ENCODE results near the gene CGB3. TPM values are rescaled to one million over a fixed set of nuclear protein-coding genes. Genes with fewer than 3 reads are reported as not detected.

The CGB3 gene
- total and polyA plus RNA-seq, 2 donors: 0.14 to 0.37 TPM

DNA sequence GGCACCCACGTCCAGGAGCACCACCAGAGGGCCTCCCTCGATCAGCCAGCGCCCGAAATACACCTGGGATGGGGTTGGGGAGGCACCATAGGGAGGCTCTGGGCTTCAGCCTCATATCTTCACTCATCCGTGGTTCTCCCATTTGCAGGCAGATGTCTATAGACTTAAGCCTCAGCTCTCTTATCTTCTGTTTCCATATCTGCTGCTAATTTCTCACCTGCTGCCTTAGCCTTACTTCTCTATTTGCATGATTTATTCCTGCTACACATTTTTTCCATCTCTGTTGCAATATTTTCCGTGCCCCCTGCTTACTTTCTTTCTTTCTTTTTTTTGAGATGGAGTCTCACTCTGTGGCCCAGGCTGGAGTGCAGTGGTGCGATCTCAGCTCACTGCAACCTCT, 36.8 kb downstream of the CGB3 start:
- no peak for DNase-seq (ENCODE audit: low read depth in 6 of 9, low spot score in 9 of 9)
- Histone ChIP-seq H3K27me3 (ENCODE audit: control insufficient read depth in 2 of 2, insufficient read depth in 1 of 2, low read length in 1 of 2) (no peaks in the 10 kb centered on the region), H3K4me3 (ENCODE audit: low read length in 2 of 2) (no peak overlapping the region), H3K4me1 (ENCODE audit: control insufficient read depth in 2 of 2, insufficient read depth in 2 of 2, low read length in 2 of 2) (peaks cover 8 to 13% of the 10 kb centered on the region in 2 donors), H3K9me3 (ENCODE audit: control insufficient read depth in 2 of 2, insufficient read depth in 1 of 2, low read length in 1 of 2) (no peaks in the 10 kb centered on the region), H3K36me3 (ENCODE audit: control insufficient read depth in 2 of 2, insufficient read depth in 2 of 2, low read length in 1 of 2) (peaks cover 40 to 51% of the 10 kb centered on the region in 2 donors), H3K27ac (ENCODE audit: low read depth in 1 of 2, low read length in 1 of 2) (no peak overlapping the region)
- WGBS: 97% methylated on average over 7 of the region's 7 CpGs

DNA sequence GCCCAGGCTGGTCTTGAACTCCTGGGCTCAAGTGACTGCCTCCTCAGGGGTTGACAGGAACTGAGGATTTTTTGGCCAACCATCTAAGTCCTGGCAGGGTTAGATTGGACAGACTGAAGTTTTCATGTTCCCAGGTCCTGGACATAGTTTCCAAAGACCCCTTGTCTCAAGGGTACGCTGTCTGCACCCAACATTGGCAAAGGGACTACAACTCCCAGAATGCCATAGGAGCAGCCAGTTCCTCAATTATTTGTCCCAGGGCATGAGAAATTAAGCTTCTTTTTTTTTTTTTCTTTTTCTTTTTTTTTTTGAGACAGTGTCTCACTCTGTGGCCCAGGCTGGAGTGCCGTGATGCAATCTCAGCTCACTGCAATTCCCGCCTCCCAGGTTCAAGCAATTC, 37.9 kb downstream of the CGB3 start:
- H3K4me3 ChIP-seq (ENCODE audit: low read length in 2 of 2): no peak overlapping the region
- H3K27ac ChIP-seq (ENCODE audit: low read depth in 1 of 2, low read length in 1 of 2): no peak overlapping the region
- no peaks in the 10 kb centered on the region for H3K9me3 ChIP-seq (ENCODE audit: control insufficient read depth in 2 of 2, insufficient read depth in 1 of 2, low read length in 1 of 2)
- peaks cover 0 to 3% of the 10 kb centered on the region in 2 donors for H3K4me1 ChIP-seq (ENCODE audit: control insufficient read depth in 2 of 2, insufficient read depth in 2 of 2, low read length in 2 of 2)
- peaks cover 46 to 62% of the 10 kb centered on the region in 2 donors for H3K36me3 ChIP-seq (ENCODE audit: control insufficient read depth in 2 of 2, insufficient read depth in 2 of 2, low read length in 1 of 2)
- WGBS: 98% methylated on average over 3 of the region's 3 CpGs
- H3K27me3 ChIP-seq (ENCODE audit: control insufficient read depth in 2 of 2, insufficient read depth in 1 of 2, low read length in 1 of 2): no peaks in the 10 kb centered on the region
- DNase-seq (ENCODE audit: low read depth in 6 of 9, low spot score in 9 of 9): no peak

DNA sequence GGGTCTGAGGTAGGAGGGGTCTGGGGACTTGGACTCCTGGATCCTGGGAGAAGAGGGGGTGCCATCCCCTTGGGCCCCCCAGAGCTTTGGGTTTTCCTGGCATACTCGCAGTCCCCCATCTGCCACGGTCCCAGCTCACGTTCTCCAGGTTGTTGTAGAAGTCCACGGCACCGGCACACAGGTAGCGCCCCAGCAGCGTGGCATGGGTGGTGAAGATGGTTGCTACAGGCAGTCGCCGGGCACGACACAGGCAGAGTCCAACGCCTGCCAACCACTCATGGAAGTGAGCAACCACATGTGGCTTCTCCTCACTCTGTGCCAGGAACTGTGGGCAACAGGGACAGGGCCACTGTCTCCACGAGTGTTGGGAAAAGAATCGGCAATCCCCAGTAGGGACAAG, 38.4 kb downstream of the CGB3 start:
- no peaks in the 10 kb centered on the region for H3K9me3 ChIP-seq (ENCODE audit: control insufficient read depth in 2 of 2, insufficient read depth in 1 of 2, low read length in 1 of 2)
- no peak overlapping the region for H3K4me3 ChIP-seq (ENCODE audit: low read length in 2 of 2)
- peaks cover 46 to 58% of the 10 kb centered on the region in 2 donors for H3K36me3 ChIP-seq (ENCODE audit: control insufficient read depth in 2 of 2, insufficient read depth in 2 of 2, low read length in 1 of 2)
- H3K27ac ChIP-seq (ENCODE audit: low read depth in 1 of 2, low read length in 1 of 2): no peak overlapping the region
- H3K4me1 ChIP-seq (ENCODE audit: control insufficient read depth in 2 of 2, insufficient read depth in 2 of 2, low read length in 2 of 2): no peaks in the 10 kb centered on the region
- no peaks in the 10 kb centered on the region for H3K27me3 ChIP-seq (ENCODE audit: control insufficient read depth in 2 of 2, insufficient read depth in 1 of 2, low read length in 1 of 2)
- DNase-seq (ENCODE audit: low read depth in 6 of 9, low spot score in 9 of 9): no peak
- WGBS: 98% methylated on average over 13 of the region's 13 CpGs

DNA sequence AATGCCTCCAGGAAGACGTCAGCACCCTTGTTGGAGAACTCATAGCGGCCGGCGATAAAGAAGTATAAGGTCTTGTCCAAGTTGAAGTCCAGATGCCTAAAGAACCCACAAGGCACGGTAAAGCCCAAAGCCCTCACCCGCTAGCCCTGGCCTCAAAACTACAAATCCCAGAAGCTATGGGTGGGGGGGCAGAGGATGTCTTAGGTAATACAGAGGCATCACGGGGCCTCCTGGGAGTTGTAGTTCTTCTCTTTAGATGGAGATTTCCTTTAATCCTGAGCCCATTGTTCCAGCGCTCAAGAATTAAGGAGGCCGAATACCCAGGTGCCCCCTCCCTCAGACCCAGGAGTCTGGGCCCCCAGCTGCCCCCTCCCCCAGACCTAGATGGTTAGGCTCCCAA, 41.9 kb downstream of the CGB3 start:
- 99% methylated on average over 9 of the region's 9 CpGs for WGBS
- no peaks in the 10 kb centered on the region for H3K27me3 ChIP-seq (ENCODE audit: control insufficient read depth in 2 of 2, insufficient read depth in 1 of 2, low read length in 1 of 2)
- no peak overlapping the region for H3K27ac ChIP-seq (ENCODE audit: low read depth in 1 of 2, low read length in 1 of 2)
- no peak overlapping the region for H3K4me3 ChIP-seq (ENCODE audit: low read length in 2 of 2)
- no peaks in the 10 kb centered on the region for H3K4me1 ChIP-seq (ENCODE audit: control insufficient read depth in 2 of 2, insufficient read depth in 2 of 2, low read length in 2 of 2)
- H3K36me3 ChIP-seq (ENCODE audit: control insufficient read depth in 2 of 2, insufficient read depth in 2 of 2, low read length in 1 of 2): peaks cover 46 to 55% of the 10 kb centered on the region in 2 donors
- no peak for DNase-seq (ENCODE audit: low read depth in 6 of 9, low spot score in 9 of 9)
- H3K9me3 ChIP-seq (ENCODE audit: control insufficient read depth in 2 of 2, insufficient read depth in 1 of 2, low read length in 1 of 2): no peaks in the 10 kb centered on the region

DNA sequence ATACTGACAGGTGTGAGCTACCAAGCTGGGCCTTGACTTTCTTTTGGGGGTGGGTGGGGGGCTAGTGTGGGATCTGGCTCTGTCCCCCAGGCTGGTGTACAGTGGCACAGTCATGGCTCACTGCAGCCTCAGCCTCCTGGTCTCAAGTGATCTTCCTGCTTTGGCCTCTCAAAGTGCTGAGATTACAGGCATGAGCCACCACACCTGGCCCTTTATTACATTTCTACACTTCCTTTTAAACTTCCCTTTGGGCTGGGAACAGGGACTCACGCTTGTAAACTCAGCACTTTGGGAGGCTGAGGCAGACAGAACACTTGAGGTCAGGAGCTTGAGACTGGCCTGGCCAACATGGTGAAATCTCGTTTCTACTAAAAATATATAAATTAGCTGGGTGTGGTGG, 47.1 kb downstream of the CGB3 start:
- no peaks in the 10 kb centered on the region for H3K9me3 ChIP-seq (ENCODE audit: control insufficient read depth in 2 of 2, insufficient read depth in 1 of 2, low read length in 1 of 2)
- no peaks in the 10 kb centered on the region for H3K27me3 ChIP-seq (ENCODE audit: control insufficient read depth in 2 of 2, insufficient read depth in 1 of 2, low read length in 1 of 2)
- H3K27ac ChIP-seq (ENCODE audit: low read depth in 1 of 2, low read length in 1 of 2): no peak overlapping the region
- no peaks in the 10 kb centered on the region for H3K4me1 ChIP-seq (ENCODE audit: control insufficient read depth in 2 of 2, insufficient read depth in 2 of 2, low read length in 2 of 2)
- no peak overlapping the region for H3K4me3 ChIP-seq (ENCODE audit: low read length in 2 of 2)
- no peak for DNase-seq (ENCODE audit: low read depth in 6 of 9, low spot score in 9 of 9)
- WGBS: 76% methylated on average over 2 of the region's 2 CpGs
- H3K36me3 ChIP-seq (ENCODE audit: control insufficient read depth in 2 of 2, insufficient read depth in 2 of 2, low read length in 1 of 2): peaks cover 23 to 39% of the 10 kb centered on the region in 2 donors

DNA sequence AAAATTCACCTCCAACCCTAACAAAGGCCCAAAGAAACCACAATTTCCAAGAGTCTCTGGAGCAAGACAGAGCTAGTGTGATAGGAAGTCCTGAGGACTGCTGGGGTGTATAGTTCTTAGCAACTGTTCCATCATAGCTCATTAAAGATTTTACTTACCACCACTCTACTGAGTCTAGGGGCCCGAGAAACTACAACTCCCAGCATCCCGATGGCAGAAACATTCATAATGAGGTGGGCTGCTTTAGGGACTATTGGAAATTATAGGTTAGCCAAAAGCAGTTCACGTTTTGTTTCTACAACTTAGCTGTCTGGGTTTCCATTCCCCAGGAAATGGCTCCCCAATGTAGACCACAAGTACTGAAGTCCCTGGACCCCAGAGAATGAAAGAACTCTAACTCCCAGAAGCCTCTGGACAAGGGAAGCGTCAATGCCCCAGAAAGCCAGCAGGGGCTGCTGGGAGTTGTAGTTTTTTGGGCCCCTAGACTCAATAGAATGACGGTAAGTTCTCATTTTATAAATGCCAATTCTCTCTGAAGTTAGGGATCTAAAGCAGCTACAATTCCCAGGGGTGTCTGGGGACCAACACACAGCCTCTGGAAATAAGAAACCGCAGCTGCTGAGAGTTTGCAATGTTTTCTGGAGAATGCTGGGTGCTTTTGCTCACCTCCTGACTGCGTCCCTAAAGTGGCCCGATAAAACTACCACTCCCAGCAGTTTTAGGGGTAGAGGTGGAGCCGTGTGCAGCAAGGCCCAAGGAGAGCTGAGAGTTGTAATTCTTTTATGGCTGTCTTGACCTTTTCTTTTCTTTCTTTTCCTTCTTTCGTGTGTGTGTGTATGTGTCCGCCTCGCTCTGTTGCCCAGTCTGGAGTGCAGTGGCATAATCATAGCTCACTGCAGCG, 47.9 kb downstream of the CGB3 start:
- Histone ChIP-seq H3K4me3 (ENCODE audit: low read length in 2 of 2) (no peak overlapping the region), H3K4me1 (ENCODE audit: control insufficient read depth in 2 of 2, insufficient read depth in 2 of 2, low read length in 2 of 2) (no peaks in the 10 kb centered on the region), H3K27me3 (ENCODE audit: control insufficient read depth in 2 of 2, insufficient read depth in 1 of 2, low read length in 1 of 2) (no peaks in the 10 kb centered on the region), H3K9me3 (ENCODE audit: control insufficient read depth in 2 of 2, insufficient read depth in 1 of 2, low read length in 1 of 2) (no peaks in the 10 kb centered on the region), H3K36me3 (ENCODE audit: control insufficient read depth in 2 of 2, insufficient read depth in 2 of 2, low read length in 1 of 2) (peaks cover 20 to 30% of the 10 kb centered on the region in 2 donors), H3K27ac (ENCODE audit: low read depth in 1 of 2, low read length in 1 of 2) (no peak overlapping the region)
- WGBS: 92% methylated on average over 13 of the region's 13 CpGs
- peak in 4 of 9 donors; percentile 60 to 82 (median 64) for DNase-seq (ENCODE audit: low read depth in 6 of 9, low spot score in 9 of 9)

Other genes with a start within 250 kb of the CGB3 start
- 18.9 TPM for gene BCAT2, start 213.3 kb downstream of the CGB3 start, total RNA-seq
- gene BCAT2, start 213.3 kb downstream of the CGB3 start, polyA plus RNA-seq: 37.5 TPM
- 9.9 TPM for gene HSD17B14, start 187.8 kb downstream of the CGB3 start, total RNA-seq
- gene HSD17B14, start 187.8 kb downstream of the CGB3 start, polyA plus RNA-seq: 20.4 TPM
- 4.1 TPM for gene PLEKHA4, start 155.7 kb downstream of the CGB3 start, total RNA-seq
- gene PLEKHA4, start 155.7 kb downstream of the CGB3 start, polyA plus RNA-seq: 17.3 TPM
- gene PPP1R15A, start 151.9 kb downstream of the CGB3 start, total RNA-seq: 12.1 TPM
- 40.0 TPM for gene PPP1R15A, start 151.9 kb downstream of the CGB3 start, polyA plus RNA-seq
- not detected for gene TULP2, start 125.6 kb downstream of the CGB3 start, total RNA-seq
- gene TULP2, start 125.6 kb downstream of the CGB3 start, polyA plus RNA-seq: 0.02 TPM
- 42.3 TPM for gene NUCB1, start 124.0 kb downstream of the CGB3 start, total RNA-seq
- 119 TPM for gene NUCB1, start 124.0 kb downstream of the CGB3 start, polyA plus RNA-seq
- 0.28 TPM for gene DHDH, start 90.6 kb downstream of the CGB3 start, total RNA-seq
- 1.0 TPM for gene DHDH, start 90.6 kb downstream of the CGB3 start, polyA plus RNA-seq
- gene BAX, start 69.5 kb downstream of the CGB3 start, total RNA-seq: 62.6 TPM
- 126 TPM for gene BAX, start 69.5 kb downstream of the CGB3 start, polyA plus RNA-seq
- 1,031 TPM for gene FTL, start 59.0 kb downstream of the CGB3 start, total RNA-seq
- gene FTL, start 59.0 kb downstream of the CGB3 start, polyA plus RNA-seq: 8,316 TPM
- gene GYS1, start 31.0 kb downstream of the CGB3 start, total RNA-seq: 14.0 TPM
- 22.2 TPM for gene GYS1, start 31.0 kb downstream of the CGB3 start, polyA plus RNA-seq
- gene RUVBL2, start 30.4 kb downstream of the CGB3 start, total RNA-seq: 107 TPM
- 52.0 TPM for gene RUVBL2, start 30.4 kb downstream of the CGB3 start, polyA plus RNA-seq
- gene LHB, start 7.2 kb downstream of the CGB3 start, total RNA-seq: not detected
- 1.2 TPM for gene LHB, start 7.2 kb downstream of the CGB3 start, polyA plus RNA-seq
- gene CGB2, start 7.6 kb upstream of the CGB3 start, total RNA-seq: not detected
- 0.11 TPM for gene CGB2, start 7.6 kb upstream of the CGB3 start, polyA plus RNA-seq
- gene CGB1, start 12.6 kb upstream of the CGB3 start, total RNA-seq: not detected
- not detected for gene CGB1, start 12.6 kb upstream of the CGB3 start, polyA plus RNA-seq
- gene CGB5, start 19.5 kb upstream of the CGB3 start, total RNA-seq: 0.19 TPM
- 0.98 TPM for gene CGB5, start 19.5 kb upstream of the CGB3 start, polyA plus RNA-seq
- gene CGB8, start 24.8 kb upstream of the CGB3 start, total RNA-seq: 0.14 TPM
- 0.27 TPM for gene CGB8, start 24.8 kb upstream of the CGB3 start, polyA plus RNA-seq
- gene CGB7, start 33.4 kb upstream of the CGB3 start, total RNA-seq: 0.33 TPM
- gene CGB7, start 33.4 kb upstream of the CGB3 start, polyA plus RNA-seq: 6.7 TPM
- 6.7 TPM for gene NTF4, start 40.5 kb upstream of the CGB3 start, total RNA-seq
- gene NTF4, start 40.5 kb upstream of the CGB3 start, polyA plus RNA-seq: 30.1 TPM
- not detected for gene KCNA7, start 48.4 kb upstream of the CGB3 start, total RNA-seq
- gene KCNA7, start 48.4 kb upstream of the CGB3 start, polyA plus RNA-seq: 0.05 TPM
- 142 TPM for gene SNRNP70, start 61.1 kb upstream of the CGB3 start, total RNA-seq
- gene SNRNP70, start 61.1 kb upstream of the CGB3 start, polyA plus RNA-seq: 419 TPM
- 3.5 TPM for gene LIN7B, start 90.0 kb upstream of the CGB3 start, total RNA-seq
- 9.0 TPM for gene LIN7B, start 90.0 kb upstream of the CGB3 start, polyA plus RNA-seq
- gene C19orf73, start 94.8 kb upstream of the CGB3 start, total RNA-seq: 2.7 TPM
- 4.0 TPM for gene C19orf73, start 94.8 kb upstream of the CGB3 start, polyA plus RNA-seq
- gene PPFIA3, start 95.2 kb upstream of the CGB3 start, total RNA-seq: 7.0 TPM
- gene PPFIA3, start 95.2 kb upstream of the CGB3 start, polyA plus RNA-seq: 14.1 TPM
- gene HRC, start 131.1 kb upstream of the CGB3 start, total RNA-seq: 1.3 TPM
- gene HRC, start 131.1 kb upstream of the CGB3 start, polyA plus RNA-seq: 1.1 TPM
- 3.7 TPM for gene TRPM4, start 133.5 kb upstream of the CGB3 start, total RNA-seq
- 7.6 TPM for gene TRPM4, start 133.5 kb upstream of the CGB3 start, polyA plus RNA-seq

Measured in thymus (tissue), 11 donors.